H1 (cell line): ENCODE results near the gene EDN1.

Source experiments
- GABPA ChIP-seq: IDR thresholded peaks from 2 replicates; pipeline ENCODE4 v1.6.1; 2011; ENCODE audit warnings: mild to moderate bottlenecking, low read length, moderate library complexity, borderline replicate concordance; ENCODE audit not compliant: insufficient read depth
- POLR2AphosphoS5 ChIP-seq: IDR thresholded peaks from 2 replicates; pipeline ENCODE4 v1.6.1; 2011; ENCODE audit warnings: low read depth, low read length
- TF ChIP-seq, protein P1 (sequence below), 3 experiments: IDR thresholded peaks; 1 replicate in 2 of 3; 2 replicates in 1 of 3; pipeline versions ENCODE4 v1.5.1 to v1.6.1; 2011; ENCODE audit warnings: low read length in 3 of 3, mild to moderate bottlenecking in 3 of 3, inconsistent platforms in 2 of 3, low read depth in 1 of 3, moderate library complexity in 1 of 3; ENCODE audit not compliant: insufficient read depth in 1 of 3; ENCODE audit errors: control extremely low read depth in 1 of 3

DNA sequence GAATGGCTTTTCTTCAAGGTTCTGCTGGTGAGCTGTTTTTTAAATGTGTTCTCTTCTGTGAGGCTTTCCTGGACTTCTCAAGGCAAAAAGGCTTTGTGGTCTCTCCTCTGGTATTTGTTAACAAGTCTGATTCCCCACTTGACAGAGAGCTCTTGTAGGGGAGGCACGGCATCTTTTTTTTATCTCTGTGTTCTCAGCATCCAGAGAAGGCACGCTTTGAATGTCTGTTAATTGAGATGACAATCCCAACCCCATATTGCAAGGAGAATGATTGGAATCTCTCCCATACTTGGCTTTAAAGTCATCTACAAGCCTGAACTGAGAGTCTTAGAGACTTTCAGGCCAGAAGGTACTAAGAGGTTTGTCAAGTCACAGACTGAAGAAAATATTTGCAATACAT lies 22.6 kb downstream of the EDN1 start:
- TF ChIP-seq, protein P1, sequence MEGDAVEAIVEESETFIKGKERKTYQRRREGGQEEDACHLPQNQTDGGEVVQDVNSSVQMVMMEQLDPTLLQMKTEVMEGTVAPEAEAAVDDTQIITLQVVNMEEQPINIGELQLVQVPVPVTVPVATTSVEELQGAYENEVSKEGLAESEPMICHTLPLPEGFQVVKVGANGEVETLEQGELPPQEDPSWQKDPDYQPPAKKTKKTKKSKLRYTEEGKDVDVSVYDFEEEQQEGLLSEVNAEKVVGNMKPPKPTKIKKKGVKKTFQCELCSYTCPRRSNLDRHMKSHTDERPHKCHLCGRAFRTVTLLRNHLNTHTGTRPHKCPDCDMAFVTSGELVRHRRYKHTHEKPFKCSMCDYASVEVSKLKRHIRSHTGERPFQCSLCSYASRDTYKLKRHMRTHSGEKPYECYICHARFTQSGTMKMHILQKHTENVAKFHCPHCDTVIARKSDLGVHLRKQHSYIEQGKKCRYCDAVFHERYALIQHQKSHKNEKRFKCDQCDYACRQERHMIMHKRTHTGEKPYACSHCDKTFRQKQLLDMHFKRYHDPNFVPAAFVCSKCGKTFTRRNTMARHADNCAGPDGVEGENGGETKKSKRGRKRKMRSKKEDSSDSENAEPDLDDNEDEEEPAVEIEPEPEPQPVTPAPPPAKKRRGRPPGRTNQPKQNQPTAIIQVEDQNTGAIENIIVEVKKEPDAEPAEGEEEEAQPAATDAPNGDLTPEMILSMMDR (IDR thresholded peaks at IDR 0.05; ENCODE audit: control extremely low read depth in 1 of 3, insufficient read depth in 1 of 3, low read depth in 1 of 3, low read length in 3 of 3), result no peak
- TF ChIP-seq GABPA (no peak), POLR2AphosphoS5 (no peak)
